Stimulated activated naive CD8-positive, alpha-beta T cell treated with anti-CD3 and anti-CD28 coated beads, Interleukin-15, Interleukin-2, amounts not matched to agents 100 ng/mL and 50 ng/mL, for 24 hours (primary cell): ENCODE data around the gene VEGFD.
"Not testable (repeated sequence)": the region's sequence is repeated elsewhere in the genome, so short reads cannot be mapped to it uniquely, and the experiment has no call there.

Experiments
- H3K27ac Mint-ChIP-seq: one replicate; pipeline ENCODE4 v1.8.0; 2021; ENCODE audit warnings: mild to moderate bottlenecking, mixed read lengths
- H3K27me3 Mint-ChIP-seq: one replicate; pipeline ENCODE4 v1.8.0; 2021; ENCODE audit warnings: mixed read lengths
- H3K36me3 Mint-ChIP-seq: one replicate; pipeline ENCODE4 v1.8.0; 2021; ENCODE audit warnings: low read depth, mixed read lengths
- H3K4me1 Mint-ChIP-seq: one replicate; pipeline ENCODE4 v1.8.0; 2021; ENCODE audit warnings: low read depth, mixed read lengths
- H3K4me3 Mint-ChIP-seq: one replicate; pipeline ENCODE4 v1.8.0; 2021; ENCODE audit warnings: mild to moderate bottlenecking, mixed read lengths
- H3K9me3 Mint-ChIP-seq: one replicate; pipeline ENCODE4 v1.8.0; 2021; ENCODE audit warnings: mixed read lengths

Gene VEGFD

DNA sequence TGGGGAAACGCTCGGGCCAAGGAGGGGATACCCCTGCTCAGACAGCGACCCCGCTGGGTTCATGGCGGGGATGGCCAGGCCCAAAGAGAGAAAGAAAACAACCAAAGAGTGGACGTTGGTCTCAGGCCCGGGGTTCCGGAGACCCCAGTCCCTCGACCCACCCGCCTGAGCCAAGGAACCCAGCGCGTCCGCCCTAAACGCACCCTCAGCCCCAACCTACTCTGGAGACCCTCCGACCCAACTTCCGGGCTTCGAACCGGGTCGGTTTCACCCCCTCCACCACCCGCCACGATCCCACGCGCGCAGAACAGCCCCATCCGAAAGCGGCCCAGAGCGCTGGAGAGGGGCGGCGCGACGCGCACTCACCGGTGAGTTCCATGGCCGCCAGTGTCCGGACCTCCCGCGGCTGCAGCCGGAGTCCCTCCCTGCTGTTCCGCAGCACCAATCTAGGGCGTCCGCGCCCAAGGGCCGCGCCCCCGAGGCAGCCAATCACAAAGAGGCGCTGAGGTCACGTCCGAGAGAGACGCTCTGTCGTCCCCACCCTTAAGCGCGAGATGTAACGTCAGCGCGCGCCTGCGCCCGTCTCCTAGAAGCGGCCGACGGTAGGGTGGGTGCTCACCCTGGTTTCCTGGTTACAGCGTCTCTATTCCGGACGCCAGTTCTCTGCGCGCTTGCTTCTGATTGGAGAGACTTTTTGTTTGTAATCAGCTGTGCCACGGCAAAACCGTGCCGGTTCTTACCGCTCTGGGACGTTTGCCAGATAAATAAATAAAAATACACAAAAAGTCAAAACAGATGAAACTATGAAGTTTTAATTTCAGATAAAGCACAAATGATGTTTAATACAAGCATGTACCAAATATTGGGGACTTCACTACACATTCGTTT, 48.8 kb downstream of the VEGFD start, which contains the start of gene PIGA:
Gene PIGA (minus strand): TSS at position 389 of the 888 bp plus-strand sequence. CDS start 3,593 bp downstream, outside the sequence.
- Mint-ChIP-seq H3K27ac (peak within 1 kb of the TSS; percentile 90), H3K4me3 (peak within 1 kb of the TSS; percentile 90), H3K4me1 (peaks cover 12% of the 10 kb centered on the region), H3K27me3 (peaks cover 6% of the 10 kb centered on the region), H3K9me3 (no peaks in the 10 kb centered on the region), H3K36me3 (peaks cover 7% of the 10 kb centered on the region)

DNA sequence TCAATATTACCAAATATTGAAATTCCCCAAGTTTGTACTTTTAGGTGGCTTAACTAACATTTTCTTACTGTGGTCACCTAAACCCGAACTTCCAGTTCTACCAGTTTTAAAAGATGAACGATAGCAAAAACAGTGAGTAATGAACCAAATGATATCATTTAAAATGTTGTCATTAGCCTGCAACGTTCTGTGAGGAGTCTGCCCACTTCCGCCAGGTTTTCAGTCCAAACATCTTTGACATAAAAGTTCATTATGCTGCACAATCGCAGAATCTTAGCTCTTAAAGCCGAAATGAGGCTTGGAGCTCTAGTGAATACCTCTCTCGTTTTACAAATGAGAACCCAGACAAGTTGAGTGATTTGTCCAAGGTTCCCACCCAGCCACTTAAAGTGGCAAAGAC, 49.7 kb downstream of the VEGFD start:
- peaks cover 10% of the 10 kb centered on the region for H3K36me3 Mint-ChIP-seq
- H3K4me3 Mint-ChIP-seq = peak overlapping the region; percentile 90
- peaks cover 6% of the 10 kb centered on the region for H3K27me3 Mint-ChIP-seq
- peak overlapping the region; percentile 90 for H3K27ac Mint-ChIP-seq
- no peaks in the 10 kb centered on the region for H3K9me3 Mint-ChIP-seq
- peaks cover 12% of the 10 kb centered on the region for H3K4me1 Mint-ChIP-seq

DNA sequence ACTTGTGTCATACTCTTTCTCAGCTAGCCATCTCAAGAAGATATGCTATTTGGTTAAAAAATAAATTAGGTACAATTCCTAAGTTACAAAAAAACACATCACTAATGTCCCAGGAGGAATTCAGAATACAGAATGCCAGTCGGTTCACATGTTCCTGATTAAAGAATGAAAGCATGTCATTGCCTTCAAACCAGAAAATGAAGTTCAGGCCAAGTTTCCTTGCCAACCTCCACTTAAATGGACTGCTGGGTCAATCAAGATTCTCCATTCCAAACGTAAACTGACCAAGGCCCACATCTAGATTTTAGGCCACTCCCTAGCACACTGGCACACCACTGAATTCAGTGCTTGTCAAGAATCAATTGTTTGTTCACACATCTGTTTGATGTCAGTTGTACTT, 55.4 kb downstream of the VEGFD start:
- Mint-ChIP-seq H3K4me3 (no peak overlapping the region), H3K27me3 (no peaks in the 10 kb centered on the region), H3K27ac (no peak overlapping the region), H3K9me3 (no peaks in the 10 kb centered on the region), H3K36me3 (peaks cover 27% of the 10 kb centered on the region), H3K4me1 (peaks cover 6% of the 10 kb centered on the region)

- Mint-ChIP-seq H3K36me3 (peaks cover 30% of the 10 kb centered on the region), H3K27ac (no peak overlapping the region), H3K4me1 (peaks cover 3% of the 10 kb centered on the region), H3K9me3 (no peaks in the 10 kb centered on the region), H3K4me3 (no peak overlapping the region), H3K27me3 (no peaks in the 10 kb centered on the region)
Measured at GRCh38 chrX:15328131-15328530, 56.1 kb downstream of the VEGFD start.

GRCh38 chrX:15322472-15322871, 61.7 kb downstream of the VEGFD start:
- H3K9me3 Mint-ChIP-seq = no peaks in the 10 kb centered on the region
- H3K27ac Mint-ChIP-seq = no peak overlapping the region
- peaks cover 25% of the 10 kb centered on the region for H3K36me3 Mint-ChIP-seq
- no peaks in the 10 kb centered on the region for H3K27me3 Mint-ChIP-seq
- no peak overlapping the region for H3K4me3 Mint-ChIP-seq
- no peaks in the 10 kb centered on the region for H3K4me1 Mint-ChIP-seq

DNA sequence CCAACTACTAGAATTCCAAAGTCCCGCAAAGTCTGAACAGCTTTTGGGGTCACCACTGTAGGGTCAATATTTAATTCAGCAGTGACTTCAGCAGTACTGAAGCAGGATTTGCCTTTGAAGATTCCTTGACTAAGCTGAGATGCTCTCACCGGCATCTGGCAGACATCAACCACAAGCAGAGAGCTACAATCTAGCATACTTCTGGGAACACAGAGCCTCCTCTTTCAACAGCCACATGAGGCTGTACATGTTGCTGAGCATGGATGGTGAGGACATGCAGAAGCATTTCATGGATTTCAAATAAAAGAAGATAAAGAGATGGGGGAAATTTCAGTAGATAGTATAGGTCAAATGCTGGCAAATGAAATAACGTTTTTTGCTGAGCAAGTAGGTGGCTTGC, 62.1 kb downstream of the VEGFD start:
- Mint-ChIP-seq H3K27me3 (no peaks in the 10 kb centered on the region), H3K4me3 (no peak overlapping the region), H3K27ac (no peak overlapping the region), H3K9me3 (no peaks in the 10 kb centered on the region), H3K4me1 (no peaks in the 10 kb centered on the region), H3K36me3 (peaks cover 23% of the 10 kb centered on the region)

DNA sequence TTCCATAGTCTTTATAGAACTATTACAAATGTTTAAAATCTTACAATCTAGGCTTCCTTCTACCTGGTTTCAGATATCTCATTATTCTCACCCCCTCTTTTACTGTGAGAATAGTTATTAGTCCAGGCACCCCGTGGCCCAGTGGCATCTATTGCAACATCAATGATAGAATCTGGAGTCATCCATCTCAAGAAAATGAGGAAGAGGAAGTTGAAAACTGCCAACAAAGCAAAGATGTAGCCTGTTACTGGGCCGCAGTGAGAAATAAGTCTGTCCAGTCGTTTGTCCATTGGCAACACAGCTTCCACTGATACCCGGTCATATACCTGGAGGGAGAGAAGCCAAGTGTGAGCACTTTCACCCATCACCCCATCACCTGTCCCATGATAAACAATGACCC, 62.8 kb downstream of the VEGFD start:
- no peaks in the 10 kb centered on the region for H3K27me3 Mint-ChIP-seq
- H3K9me3 Mint-ChIP-seq = no peaks in the 10 kb centered on the region
- no peak overlapping the region for H3K27ac Mint-ChIP-seq
- no peaks in the 10 kb centered on the region for H3K4me1 Mint-ChIP-seq
- H3K36me3 Mint-ChIP-seq = peaks cover 23% of the 10 kb centered on the region
- no peak overlapping the region for H3K4me3 Mint-ChIP-seq

GRCh38 chrX:15320297-15320696, 63.9 kb downstream of the VEGFD start:
- H3K9me3 Mint-ChIP-seq = no peaks in the 10 kb centered on the region
- peaks cover 23% of the 10 kb centered on the region for H3K36me3 Mint-ChIP-seq
- no peaks in the 10 kb centered on the region for H3K4me1 Mint-ChIP-seq
- no peak overlapping the region for H3K27ac Mint-ChIP-seq
- H3K27me3 Mint-ChIP-seq = no peaks in the 10 kb centered on the region
- H3K4me3 Mint-ChIP-seq = no peak overlapping the region

DNA sequence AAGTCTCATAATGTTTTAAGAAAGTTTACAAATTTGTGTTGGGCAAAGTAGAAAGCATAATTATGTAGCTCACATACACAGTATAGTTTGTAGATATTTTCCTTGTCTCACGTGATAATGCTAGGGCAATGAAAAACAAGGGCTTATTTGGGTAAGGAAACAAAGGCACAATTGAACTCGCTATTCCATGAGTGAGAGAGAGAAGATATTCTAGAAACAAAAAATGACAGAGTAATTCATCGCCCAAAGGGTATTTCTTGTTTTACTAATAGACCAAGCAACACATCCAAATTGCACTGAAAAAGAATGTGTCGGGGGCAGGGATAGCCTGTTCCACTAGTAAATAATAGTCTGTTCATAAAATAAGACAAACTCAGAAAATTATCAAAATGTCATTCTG, 65.1 kb downstream of the VEGFD start:
- no peak overlapping the region for H3K27ac Mint-ChIP-seq
- no peaks in the 10 kb centered on the region for H3K9me3 Mint-ChIP-seq
- no peaks in the 10 kb centered on the region for H3K4me1 Mint-ChIP-seq
- H3K27me3 Mint-ChIP-seq = no peaks in the 10 kb centered on the region
- H3K36me3 Mint-ChIP-seq = peaks cover 23% of the 10 kb centered on the region
- H3K4me3 Mint-ChIP-seq = no peak overlapping the region

- Mint-ChIP-seq H3K4me1 (no peaks in the 10 kb centered on the region), H3K36me3 (peaks cover 10% of the 10 kb centered on the region), H3K27ac (no peak within 1 kb of the TSS), H3K27me3 (no peaks in the 10 kb centered on the region), H3K9me3 (no peaks in the 10 kb centered on the region), H3K4me3 (no peak within 1 kb of the TSS)
Measured at GRCh38 chrX:15315509-15315908, 68.7 kb downstream of the VEGFD start, which contains the start of gene ASB11. Gene ASB11, minus strand, starts transcription at chrX:15315640. Its CDS starts 35 bp downstream, at chrX:15315605.

DNA sequence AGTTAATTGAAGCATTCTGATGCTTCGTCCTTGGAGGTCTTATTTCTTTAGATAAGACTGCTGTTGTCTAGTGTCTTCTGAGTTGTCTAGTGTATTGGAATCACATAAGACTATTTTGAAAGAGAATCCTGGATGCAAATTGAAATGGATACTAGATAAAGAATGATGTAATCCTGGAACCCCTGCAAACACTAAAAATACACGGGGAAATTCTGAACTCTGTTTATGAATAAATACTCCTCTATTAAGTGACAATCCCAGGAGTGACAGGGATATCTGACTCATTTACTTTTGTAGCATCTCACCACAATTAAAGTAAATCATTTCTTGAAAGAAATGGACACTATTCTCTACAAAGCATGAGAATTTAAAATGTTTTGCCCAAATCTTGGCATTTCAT, 69.7 kb downstream of the VEGFD start:
- no peak overlapping the region for H3K4me3 Mint-ChIP-seq
- no peak overlapping the region for H3K27ac Mint-ChIP-seq
- no peaks in the 10 kb centered on the region for H3K9me3 Mint-ChIP-seq
- H3K4me1 Mint-ChIP-seq = no peaks in the 10 kb centered on the region
- peaks cover 6% of the 10 kb centered on the region for H3K36me3 Mint-ChIP-seq
- H3K27me3 Mint-ChIP-seq = no peaks in the 10 kb centered on the region

DNA sequence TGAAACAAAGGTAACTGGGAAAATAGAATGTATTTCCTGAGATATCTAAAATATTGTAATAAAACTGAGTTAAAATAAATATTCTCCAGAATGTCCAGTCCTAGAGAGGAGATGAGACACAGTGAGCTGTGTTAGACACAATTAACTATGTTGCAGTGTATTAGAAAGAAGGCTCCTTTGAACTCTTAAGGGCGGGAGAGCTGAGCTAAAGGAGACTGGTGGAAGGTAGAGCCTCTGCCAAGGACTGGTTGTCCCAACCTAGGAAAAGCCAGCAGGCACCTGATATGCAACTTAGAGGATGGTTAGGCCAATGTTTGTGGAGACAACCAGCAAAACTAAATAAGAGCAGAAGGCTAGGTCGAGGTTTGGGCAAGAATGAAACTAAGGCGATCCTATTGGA, 73.1 kb downstream of the VEGFD start:
- Mint-ChIP-seq H3K27ac (no peak overlapping the region), H3K9me3 (no peaks in the 10 kb centered on the region), H3K36me3 (no peaks in the 10 kb centered on the region), H3K4me3 (no peak overlapping the region), H3K4me1 (no peaks in the 10 kb centered on the region), H3K27me3 (no peaks in the 10 kb centered on the region)

- Mint-ChIP-seq H3K27me3 (no peaks in the 10 kb centered on the region), H3K27ac (no peak overlapping the region), H3K4me3 (no peak overlapping the region), H3K36me3 (no peaks in the 10 kb centered on the region), H3K9me3 (no peaks in the 10 kb centered on the region), H3K4me1 (no peaks in the 10 kb centered on the region)
Measured at GRCh38 chrX:15310117-15310516, 74.1 kb downstream of the VEGFD start.

- H3K36me3 Mint-ChIP-seq, H3K27me3 Mint-ChIP-seq, H3K4me1 Mint-ChIP-seq, H3K9me3 Mint-ChIP-seq, H3K27ac Mint-ChIP-seq, H3K4me3 Mint-ChIP-seq: not testable (repeated sequence)
Measured at GRCh38 chrX:15305899-15306298, 78.3 kb downstream of the VEGFD start.

GRCh38 chrX:15301924-15302323, 82.3 kb downstream of the VEGFD start:
- H3K36me3 Mint-ChIP-seq = no peaks in the 10 kb centered on the region
- no peaks in the 10 kb centered on the region for H3K9me3 Mint-ChIP-seq
- H3K27ac Mint-ChIP-seq = no peak overlapping the region
- H3K27me3 Mint-ChIP-seq = no peaks in the 10 kb centered on the region
- H3K4me1 Mint-ChIP-seq = peaks cover 4% of the 10 kb centered on the region
- H3K4me3 Mint-ChIP-seq = no peak overlapping the region
